ENCODE data around the gene FANCF. TPM values are rescaled to one million over a fixed set of nuclear protein-coding genes. Genes with fewer than 3 reads are reported as not detected.

Gene FANCF
- polyA plus RNA-seq, 1 donor, result 16.5 TPM

- H3K36me3 ChIP-seq (ENCODE audit: control insufficient read depth, insufficient read depth, low read length), result no peaks in the 10 kb centered on the region
- WGBS (ENCODE audit: insufficient coverage, low lambda C conversion rate), result 85% methylated on average over 1 of the region's 3 CpGs
- no peak for DNase-seq
- H3K4me3 ChIP-seq (ENCODE audit: low read length), result no peak overlapping the region
- H3K27ac ChIP-seq (ENCODE audit: low read length), result no peak overlapping the region
- H3K27me3 ChIP-seq (ENCODE audit: control insufficient read depth, insufficient read depth, low read length), result no peaks in the 10 kb centered on the region
- no peaks in the 10 kb centered on the region for H3K4me1 ChIP-seq (ENCODE audit: control insufficient read depth, insufficient read depth, low read length)
- no peaks in the 10 kb centered on the region for H3K9me3 ChIP-seq (ENCODE audit: control insufficient read depth, low read depth, low read length)
Measured at GRCh38 chr11:22581354-22582150, 44.1 kb downstream of the FANCF start.

- H3K9me3 ChIP-seq (ENCODE audit: control insufficient read depth, low read depth, low read length), result no peaks in the 10 kb centered on the region
- 100% methylated on average over 1 of the region's 2 CpGs for WGBS (ENCODE audit: insufficient coverage, low lambda C conversion rate)
Measured at GRCh38 chr11:22577854-22578253, 47.8 kb downstream of the FANCF start.

More at GRCh38 chr11:22577854-22578253, 47.8 kb downstream of the FANCF start:
- Histone ChIP-seq H3K4me1 (ENCODE audit: control insufficient read depth, insufficient read depth, low read length) (no peaks in the 10 kb centered on the region), H3K27me3 (ENCODE audit: control insufficient read depth, insufficient read depth, low read length) (no peaks in the 10 kb centered on the region), H3K36me3 (ENCODE audit: control insufficient read depth, insufficient read depth, low read length) (no peaks in the 10 kb centered on the region), H3K4me3 (ENCODE audit: low read length) (no peak overlapping the region), H3K27ac (ENCODE audit: low read length) (no peak overlapping the region)
- no peak for DNase-seq

Other genes starting within 250 kb of the FANCF start
- gene GAS2, start 40.8 kb upstream of the FANCF start, polyA plus RNA-seq, result 5.8 TPM
- 28.7 TPM for gene SVIP, start 204.0 kb upstream of the FANCF start, polyA plus RNA-seq
- gene CCDC179, start 234.7 kb upstream of the FANCF start, polyA plus RNA-seq, result not detected